ENCODE measurements around the gene VAPA. TPM values are rescaled to one million over a fixed set of nuclear protein-coding genes. Genes with fewer than 3 reads are reported as not detected.

VAPA gene
- total and polyA plus RNA-seq, 10 of the 15 experiments (the other 5 are each of a cell fraction or from before 2014, with no cell fraction given): 70.9 to 252 (median 166) TPM

DNA sequence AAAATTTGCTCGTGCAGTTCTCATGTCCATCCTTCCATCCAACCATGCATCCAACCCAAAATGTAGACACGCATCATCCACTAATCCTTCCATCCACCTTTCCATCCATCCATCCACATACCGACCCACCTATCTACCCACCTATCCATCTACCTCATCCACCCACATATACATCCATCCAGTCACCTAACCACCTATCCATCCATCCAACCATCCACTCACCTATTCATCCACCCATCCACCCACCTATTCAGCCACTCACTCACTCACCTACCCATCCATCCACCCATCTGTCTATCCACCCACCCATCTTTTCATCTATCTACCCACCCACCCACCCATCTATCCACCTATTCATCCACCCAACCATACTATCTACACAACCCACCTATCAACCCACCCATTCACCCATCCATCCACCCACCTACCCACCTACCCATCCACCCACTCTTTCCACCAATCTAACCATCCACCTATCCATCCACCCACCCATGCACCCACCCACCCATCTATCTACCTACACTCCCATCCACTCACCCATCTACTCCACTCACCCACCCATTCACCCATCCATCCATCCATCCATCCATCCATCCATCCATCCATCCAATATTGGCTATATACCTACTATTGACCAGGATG, 94.3 kb downstream of the VAPA start:
- DNase-seq (ENCODE audit: low read depth, low spot score): no peak
- intact Hi-C loops (cut with micrococcal nuclease; ENCODE audit: unreplicated experiment): no loop called here
- ChIA-PET SMC1A (ENCODE audit: uncharacterized antibody, unreplicated experiment) (no interaction called here), RAD21 (ENCODE audit: unreplicated experiment) (no interaction called here), POLR2A (no interaction called here), CTCF (no interaction called here)
- Histone ChIP-seq H3K9ac (ENCODE audit: control insufficient read depth, insufficient read depth, low read length) (no peak overlapping the region), H3K36me3 (ENCODE audit: control insufficient read depth in 2 of 2, insufficient read depth in 2 of 2, low read length in 1 of 2) (no peaks in the 10 kb centered on the region), H3K4me3 (no peak overlapping the region), H3K4me2 (ENCODE audit: control insufficient read depth, insufficient read depth) (no peak overlapping the region), H3K4me1 (ENCODE audit: control insufficient read depth, insufficient read depth, low read length) (no peaks in the 10 kb centered on the region), H4K20me1 (ENCODE audit: control insufficient read depth, insufficient read depth) (no peaks in the 10 kb centered on the region), H3K9me3 (replicated peaks; ENCODE audit: control insufficient read depth, insufficient read depth, low read length) (no peaks in the 10 kb centered on the region), H3K79me2 (ENCODE audit: control insufficient read depth, insufficient read depth, low read length) (no peaks in the 10 kb centered on the region), H2AFZ (ENCODE audit: control insufficient read depth, low read depth, low read length) (no peak overlapping the region), H3K27me3 (replicated peaks in 1 of 2; ENCODE audit: control insufficient read depth in 2 of 2, insufficient read depth in 2 of 2, low read length in 1 of 2) (peaks cover 0 to 2% of the 10 kb centered on the region in 2 experiments; a peak in 2 of 4 replicates), H3K27ac (ENCODE audit: control insufficient read depth, insufficient read depth) (no peak overlapping the region)
- in situ Hi-C loops (cut with MboI): no loop called here
- BruUV-seq (replicated peaks): no TSS peak
- FAIRE-seq: no peak
- TF ChIP-seq, protein P1, sequence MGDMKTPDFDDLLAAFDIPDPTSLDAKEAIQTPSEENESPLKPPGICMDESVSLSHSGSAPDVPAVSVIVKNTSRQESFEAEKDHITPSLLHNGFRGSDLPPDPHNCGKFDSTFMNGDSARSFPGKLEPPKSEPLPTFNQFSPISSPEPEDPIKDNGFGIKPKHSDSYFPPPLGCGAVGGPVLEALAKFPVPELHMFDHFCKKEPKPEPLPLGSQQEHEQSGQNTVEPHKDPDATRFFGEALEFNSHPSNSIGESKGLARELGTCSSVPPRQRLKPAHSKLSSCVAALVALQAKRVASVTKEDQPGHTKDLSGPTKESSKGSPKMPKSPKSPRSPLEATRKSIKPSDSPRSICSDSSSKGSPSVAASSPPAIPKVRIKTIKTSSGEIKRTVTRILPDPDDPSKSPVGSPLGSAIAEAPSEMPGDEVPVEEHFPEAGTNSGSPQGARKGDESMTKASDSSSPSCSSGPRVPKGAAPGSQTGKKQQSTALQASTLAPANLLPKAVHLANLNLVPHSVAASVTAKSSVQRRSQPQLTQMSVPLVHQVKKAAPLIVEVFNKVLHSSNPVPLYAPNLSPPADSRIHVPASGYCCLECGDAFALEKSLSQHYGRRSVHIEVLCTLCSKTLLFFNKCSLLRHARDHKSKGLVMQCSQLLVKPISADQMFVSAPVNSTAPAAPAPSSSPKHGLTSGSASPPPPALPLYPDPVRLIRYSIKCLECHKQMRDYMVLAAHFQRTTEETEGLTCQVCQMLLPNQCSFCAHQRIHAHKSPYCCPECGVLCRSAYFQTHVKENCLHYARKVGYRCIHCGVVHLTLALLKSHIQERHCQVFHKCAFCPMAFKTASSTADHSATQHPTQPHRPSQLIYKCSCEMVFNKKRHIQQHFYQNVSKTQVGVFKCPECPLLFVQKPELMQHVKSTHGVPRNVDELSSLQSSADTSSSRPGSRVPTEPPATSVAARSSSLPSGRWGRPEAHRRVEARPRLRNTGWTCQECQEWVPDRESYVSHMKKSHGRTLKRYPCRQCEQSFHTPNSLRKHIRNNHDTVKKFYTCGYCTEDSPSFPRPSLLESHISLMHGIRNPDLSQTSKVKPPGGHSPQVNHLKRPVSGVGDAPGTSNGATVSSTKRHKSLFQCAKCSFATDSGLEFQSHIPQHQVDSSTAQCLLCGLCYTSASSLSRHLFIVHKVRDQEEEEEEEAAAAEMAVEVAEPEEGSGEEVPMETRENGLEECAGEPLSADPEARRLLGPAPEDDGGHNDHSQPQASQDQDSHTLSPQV (IDR thresholded peaks at IDR 0.05): no peak
- TF ChIP-seq MEF2B (IDR thresholded peaks at IDR 0.05; ENCODE audit: partially characterized antibody, poor library complexity, severe bottlenecking) (no peak), CBX5 (IDR thresholded peaks at IDR 0.05; ENCODE audit: low read depth) (no peak), SMARCA5 (IDR thresholded peaks at IDR 0.05) (no peak), SPI1 (IDR thresholded peaks at IDR 0.05; ENCODE audit: borderline replicate concordance, insufficient read depth, low read depth, low read length) (no peak), ZNF622 (IDR thresholded peaks at IDR 0.05) (no peak), RB1 (IDR thresholded peaks at IDR 0.05; ENCODE audit: borderline replicate concordance) (no peak)
- ATAC-seq: no peak
- WGBS (ENCODE audit: insufficient coverage, insufficient replicate concordance, low lambda C conversion rate, missing lambda C conversion rate): 56% methylated on average over 3 of the region's 3 CpGs

Small RNA genes within 50 kb of the gene (small RNA-seq; reads per million reads assigned to genes)
- gene RNA5SP450: 1.0 reads per million, percentile 33 among the genes with 10 or more reads in this experiment

Other genes starting within 250 kb of the VAPA start
- 11.6 and 12.0 TPM in 2 replicates for gene RAB31, start 205.7 kb upstream of the VAPA start, total RNA-seq (2014; rRNA removed)
- 12.7 TPM in 2 replicates for gene RAB31, start 205.7 kb upstream of the VAPA start, total RNA-seq (2014; rRNA removed; fragmentation: Illumina TruSeq; extraction: Trizol)
- gene RAB31, start 205.7 kb upstream of the VAPA start, total RNA-seq (2021): 19.4 and 23.3 TPM in 2 replicates
- 0.62 and 0.80 TPM in 2 replicates for gene RAB31, start 205.7 kb upstream of the VAPA start, polyA plus RNA-seq (2011; rRNA removed)
- gene RAB31, start 205.7 kb upstream of the VAPA start, polyA plus RNA-seq (2014; fragmentation: Illumina TruSeq; extraction: Trizol): 14.8 and 17.5 TPM in 2 replicates
- gene RAB31, start 205.7 kb upstream of the VAPA start, polyA plus RNA-seq (2014; fragmentation: Nextera tagmentation; extraction: Ambion mirVana): 1 to 10 TPM; 6.4 to 8.9 TPM
- gene RAB31, start 205.7 kb upstream of the VAPA start, polyA plus RNA-seq (2014; rRNA removed): 8.9 and 9.2 TPM in 2 replicates
- gene RAB31, start 205.7 kb upstream of the VAPA start, polyA plus RNA-seq (2016; fragmentation: Nextera tagmentation; extraction: Ambion mirVana): 10 to 100 TPM; 18.1 to 21.3 TPM
- gene TXNDC2, start 28.0 kb upstream of the VAPA start, total RNA-seq (2014; rRNA removed): 0.06 TPM in 1 of 2 replicates, not detected in the other
- 0.04 TPM in 1 of 2 replicates, not detected in the other for gene TXNDC2, start 28.0 kb upstream of the VAPA start, total RNA-seq (2014; rRNA removed; fragmentation: Illumina TruSeq; extraction: Trizol)
- 0.40 TPM in 1 of 2 replicates, not detected in the other for gene TXNDC2, start 28.0 kb upstream of the VAPA start, total RNA-seq (2021)
- not detected in 2 replicates for gene TXNDC2, start 28.0 kb upstream of the VAPA start, polyA plus RNA-seq (2011; rRNA removed)
- 0.07 TPM in 1 of 2 replicates, not detected in the other for gene TXNDC2, start 28.0 kb upstream of the VAPA start, polyA plus RNA-seq (2014; fragmentation: Illumina TruSeq; extraction: Trizol)
- gene TXNDC2, start 28.0 kb upstream of the VAPA start, polyA plus RNA-seq (2014; fragmentation: Nextera tagmentation; extraction: Ambion mirVana): not detected
- 0.09 TPM in 1 of 2 replicates, not detected in the other for gene TXNDC2, start 28.0 kb upstream of the VAPA start, polyA plus RNA-seq (2014; rRNA removed)
- gene TXNDC2, start 28.0 kb upstream of the VAPA start, polyA plus RNA-seq (2016; fragmentation: Nextera tagmentation; extraction: Ambion mirVana): not detected

All from GM12878 (cell line).